Common myeloid progenitor, CD34-positive (primary cell): Measurements from ENCODE around the gene TXN.

Experiments
- CTCF ChIA-PET: fragments of 350-600 bp; sonication (Branson Sonifier 250); formaldehyde crosslinking; loops from one replicate; lab custom pipeline; 2021; ENCODE audit warnings: antibody characterized with exemption; lab: Charles Lee
- POLR2A ChIA-PET: fragments of 350-600 bp; sonication (Branson Sonifier 250); formaldehyde crosslinking; loops from one replicate; lab custom pipeline; 2021; ENCODE audit warnings: antibody characterized with exemption; lab: Charles Lee
- DNase-seq, 3 donors: peaks; one replicate each; pipeline versions ENCODE4 v3.0.0 to v3.0.0-alpha.2; 2013
- H3K27ac ChIP-seq, 2 experiments: 1 replicate in 1 of 2; 2 replicates in 1 of 2; pipeline ENCODE4 v1.7.0; 2013; ENCODE audit warnings: inconsistent platforms in 2 of 2, low read length in 2 of 2, mild to moderate bottlenecking in 2 of 2, low read depth in 1 of 2, moderate library complexity in 1 of 2; ENCODE audit not compliant: severe bottlenecking in 2 of 2, insufficient read depth in 1 of 2, poor library complexity in 1 of 2
- H3K27me3 ChIP-seq, 5 experiments: replicated peaks in 2 of 5; 1 replicate in 3 of 5; 2 replicates in 2 of 5; pipeline versions ENCODE4 v1.6.1 to v1.7.0; 2013; ENCODE audit warnings: low read length in 4 of 5, mild to moderate bottlenecking in 2 of 5, moderate library complexity in 2 of 5, inconsistent platforms in 1 of 5; ENCODE audit not compliant: insufficient read depth in 5 of 5, control insufficient read depth in 4 of 5
- H3K36me3 ChIP-seq, 4 experiments: 1 replicate in 2 of 4; 2 replicates in 2 of 4; pipeline versions ENCODE4 v1.6.1 to v1.7.0; 2013; ENCODE audit warnings: low read length in 3 of 4, control low read depth in 1 of 4, mild to moderate bottlenecking in 1 of 4; ENCODE audit not compliant: control insufficient read depth in 4 of 4, insufficient read depth in 4 of 4
- H3K4me1 ChIP-seq, 4 experiments: 1 replicate in 3 of 4; 2 replicates in 1 of 4; pipeline versions ENCODE4 v1.6.1 to v1.7.1; 2013; ENCODE audit warnings: low read length in 3 of 4, mild to moderate bottlenecking in 3 of 4, control low read depth in 1 of 4, inconsistent platforms in 1 of 4, moderate library complexity in 1 of 4; ENCODE audit not compliant: control insufficient read depth in 4 of 4, insufficient read depth in 4 of 4; ENCODE audit errors: control extremely low read depth in 1 of 4
- H3K4me3 ChIP-seq, 7 experiments: 1 replicate in 4 of 7; 2 replicates in 3 of 7; pipeline versions ENCODE4 v1.5.1 to v1.7.0; 2013; ENCODE audit warnings: mild to moderate bottlenecking in 7 of 7, low read length in 6 of 7, moderate library complexity in 6 of 7, inconsistent platforms in 2 of 7, low read depth in 2 of 7, control low read depth in 1 of 7; ENCODE audit not compliant: insufficient read depth in 4 of 7, control insufficient read depth in 1 of 7; ENCODE audit errors: extremely low read depth in 1 of 7
- H3K9me3 ChIP-seq, 5 experiments: 1 replicate in 4 of 5; 2 replicates in 1 of 5; pipeline versions ENCODE4 v1.6.1 to v1.7.1; 2013; ENCODE audit warnings: low read length in 4 of 5, mild to moderate bottlenecking in 2 of 5, inconsistent platforms in 1 of 5, low read depth in 1 of 5, moderate library complexity in 1 of 5; ENCODE audit not compliant: control insufficient read depth in 4 of 5, insufficient read depth in 2 of 5; ENCODE audit errors: control extremely low read depth in 1 of 5
- WGBS: methylation state at CpG from one replicate; pipeline ENCODE4 v1.1.5; 2013; ENCODE audit not compliant: insufficient coverage; 5-methylcytosine and 5-hydroxymethylcytosine counted together

The TXN gene

DNA sequence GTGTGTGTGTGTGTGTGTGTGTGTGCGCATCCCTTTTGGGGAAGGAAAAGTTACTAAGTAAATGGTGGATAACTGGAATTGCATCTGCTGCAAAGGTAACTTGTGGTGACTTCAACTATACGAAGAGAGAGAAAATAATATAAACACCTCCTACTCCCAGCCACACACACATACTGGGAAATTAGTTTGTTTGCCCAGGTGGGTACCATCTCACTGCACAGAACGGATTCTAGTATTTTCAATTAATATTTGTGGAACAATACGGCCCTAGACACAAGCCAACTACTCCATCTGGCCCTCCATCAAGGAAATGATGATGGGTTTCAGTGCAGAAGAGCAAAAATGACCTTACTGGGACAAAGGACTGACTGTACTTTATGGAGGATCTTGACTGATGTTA is 32.2 kb upstream of the TXN start:
- POLR2A ChIA-PET, result no interaction called here
- Histone ChIP-seq H3K27ac (no peak overlapping the region), H3K4me3 (no peak overlapping the region), H3K9me3 (no peaks in the 10 kb centered on the region), H3K4me1 (peaks cover 0 to 3% (median 0%) of the 10 kb centered on the region in 4 experiments), H3K27me3 (no peaks in the 10 kb centered on the region), H3K36me3 (no peaks in the 10 kb centered on the region)
- no peak for DNase-seq
- CTCF ChIA-PET, result no interaction called here
- WGBS, result 90% methylated on average over 2 of the region's 4 CpGs

DNA sequence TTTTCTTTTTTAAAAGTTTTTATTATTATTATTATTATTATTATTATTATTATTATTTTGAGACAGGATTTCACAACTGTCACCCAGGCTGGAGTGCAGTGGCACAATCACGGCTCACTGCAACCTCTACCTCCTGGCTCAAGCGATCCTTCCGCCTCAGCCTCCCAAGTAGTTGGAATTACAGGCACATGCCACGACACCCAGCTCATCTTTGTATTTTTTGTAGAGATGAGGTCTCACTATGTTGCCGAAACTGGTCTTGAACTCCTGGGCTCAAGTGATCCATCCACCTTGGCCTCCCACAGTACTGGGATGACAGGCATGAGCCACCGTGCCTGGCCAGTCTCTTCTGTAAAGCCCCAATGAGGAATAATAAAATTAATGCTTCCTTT is 31.0 kb upstream of the TXN start:
- WGBS, result 98% methylated on average over 5 of the region's 6 CpGs
- ChIA-PET CTCF (no interaction called here), POLR2A (no interaction called here)
- H3K27ac ChIP-seq, result no peak overlapping the region
- H3K36me3 ChIP-seq, result no peaks in the 10 kb centered on the region
- no peaks in the 10 kb centered on the region for H3K27me3 ChIP-seq
- peaks cover 0 to 3% (median 1%) of the 10 kb centered on the region in 4 experiments for H3K4me1 ChIP-seq
- H3K9me3 ChIP-seq, result no peaks in the 10 kb centered on the region
- H3K4me3 ChIP-seq, result no peak overlapping the region
- DNase-seq, result no peak

GRCh38 chr9:110284211-110284844 is 28.0 kb upstream of the TXN start:
- CTCF ChIA-PET, result no interaction called here
- 93% methylated on average over 5 of the region's 6 CpGs for WGBS

DNA sequence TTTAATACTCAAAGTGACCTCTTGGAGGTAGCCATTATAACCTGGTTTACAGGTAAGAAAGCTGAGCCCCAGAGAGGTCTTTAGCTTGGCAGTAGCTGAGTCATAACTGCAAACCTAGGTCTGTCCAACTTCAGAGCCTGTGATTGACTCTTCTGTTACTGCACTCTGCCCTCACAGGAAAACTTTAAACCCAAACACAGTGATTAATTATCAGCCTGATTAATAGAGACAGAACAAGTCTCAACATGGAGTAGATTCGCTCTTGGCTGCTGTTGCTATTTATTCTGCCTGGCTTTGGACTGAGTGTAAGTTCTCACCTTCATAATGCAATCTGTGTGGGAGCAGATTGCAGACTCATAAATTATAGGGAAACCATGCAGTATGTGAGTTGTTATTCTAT is 27.4 kb upstream of the TXN start:
- ChIA-PET CTCF (no interaction called here), POLR2A (no interaction called here)
- Histone ChIP-seq H3K4me1 (peaks cover 0 to 3% (median 0%) of the 10 kb centered on the region in 4 experiments), H3K36me3 (no peaks in the 10 kb centered on the region), H3K27ac (no peak overlapping the region), H3K27me3 (no peaks in the 10 kb centered on the region), H3K4me3 (no peak overlapping the region), H3K9me3 (no peaks in the 10 kb centered on the region)
- 60% methylated on average over 1 of the region's 1 CpG for WGBS
- no peak for DNase-seq

More at GRCh38 chr9:110284211-110284844, 28.0 kb upstream of the TXN start:
- POLR2A ChIA-PET, result no interaction called here
- Histone ChIP-seq H3K36me3 (no peaks in the 10 kb centered on the region), H3K27me3 (no peaks in the 10 kb centered on the region), H3K4me3 (no peak overlapping the region), H3K9me3 (no peaks in the 10 kb centered on the region), H3K4me1 (peaks cover 0 to 3% (median 0%) of the 10 kb centered on the region in 4 experiments), H3K27ac (no peak overlapping the region)
- no peak for DNase-seq

- ChIA-PET CTCF (interaction anchor here (1.6 kb wide), 1 partner anchor 25 kb away, joined by 4 read pairs; no protein-coding TSS in a partner anchor), POLR2A (interaction anchor here (1.2 kb wide), 1 partner anchor 12 kb away, joined by 3 read pairs; no protein-coding TSS in a partner anchor)
- Histone ChIP-seq H3K27ac (no peak overlapping the region), H3K27me3 (no peaks in the 10 kb centered on the region), H3K36me3 (no peaks in the 10 kb centered on the region), H3K4me3 (no peak overlapping the region), H3K9me3 (no peaks in the 10 kb centered on the region), H3K4me1 (peaks cover 0 to 3% (median 0%) of the 10 kb centered on the region in 4 experiments)
- 100% methylated on average over 2 of the region's 6 CpGs for WGBS
- no peak for DNase-seq
Observed at GRCh38 chr9:110282739-110283081, 26.4 kb upstream of the TXN start.

GRCh38 chr9:110282018-110282738 is 25.9 kb upstream of the TXN start:
- H3K4me3 ChIP-seq, result no peak overlapping the region
- no peaks in the 10 kb centered on the region for H3K27me3 ChIP-seq
- ChIA-PET CTCF (interaction anchor here (1.6 kb wide), 1 partner anchor 24 kb away, joined by 4 read pairs; no protein-coding TSS in a partner anchor), POLR2A (interaction anchor here (0.5 to 1.2 kb wide), 2 partner anchors 13 to 18 kb away, joined by 3 read pairs; no protein-coding TSS in a partner anchor)
- H3K27ac ChIP-seq, result no peak overlapping the region
- DNase-seq, result no peak
- H3K9me3 ChIP-seq, result no peaks in the 10 kb centered on the region
- WGBS, result 64% methylated on average over 2 of the region's 4 CpGs
- no peaks in the 10 kb centered on the region for H3K36me3 ChIP-seq
- peaks cover 0 to 3% (median 0%) of the 10 kb centered on the region in 4 experiments for H3K4me1 ChIP-seq
